Cardiac muscle cell (in vitro differentiated cells and primary cell): ENCODE measurements around the gene DDX39B. TPM values are rescaled to one million over a fixed set of nuclear protein-coding genes. Genes with fewer than 3 reads are reported as not detected.

Source experiments
- DNase-seq, 2 donors: peaks; one replicate each; pipeline versions ENCODE4 v3.0.0 to v3.0.0-alpha.2; 2010 to 2017; ENCODE audit warnings: low read depth in 1 of 2, low spot score in 1 of 2
- H3K27ac ChIP-seq: fragments of 200-600 bp; sonication (generic); 2 replicates; pipeline ENCODE4 v1.5.1; 2016
- H3K27me3 ChIP-seq: fragments of 200-600 bp; sonication (generic); 2 replicates; pipeline ENCODE4 v1.6.0; 2016; ENCODE audit warnings: control low read depth
- H3K36me3 ChIP-seq: fragments of 200-600 bp; sonication (generic); 2 replicates; pipeline ENCODE4 v1.5.1; 2016; ENCODE audit warnings: control low read depth
- H3K4me1 ChIP-seq: fragments of 200-600 bp; sonication (generic); 2 replicates; pipeline ENCODE4 v1.8.1; 2017; ENCODE audit warnings: low read depth, mild to moderate bottlenecking, mixed run types
- H3K4me3 ChIP-seq: fragments of 200-600 bp; sonication (generic); 2 replicates; pipeline ENCODE4 v1.5.1; 2016; ENCODE audit warnings: mild to moderate bottlenecking
- H3K9me3 ChIP-seq: fragments of 200-600 bp; sonication (generic); 2 replicates; pipeline ENCODE4 v1.5.1; 2017; ENCODE audit warnings: low read depth, mild to moderate bottlenecking, control low read depth
- CTCF ChIP-seq: IDR thresholded peaks from 2 replicates; pipeline ENCODE4 v1.5.1; 2012; ENCODE audit warnings: low read depth, mild to moderate bottlenecking, low read length
- polyA plus RNA-seq: library from polyadenylated mRNA; unstranded; fragments of >200 nt; fragmentation: Nextera tagmentation; extraction: Ambion mirVana; gene quantifications from 2 replicates; pipeline ENCODE4 v1.2.1, GENCODE V29; 2016
- total RNA-seq: library from RNA; depleted of rRNA; stranded (reverse); fragments of >200 nt; gene quantifications from 2 replicates; pipeline ENCODE4 v1.2.3, GENCODE V29; 2016

The DDX39B gene
- total and polyA plus RNA-seq, 2 experiments from 2014 or later, result 321 to 371 TPM

- Histone ChIP-seq H3K36me3 (peaks cover 59% of the 10 kb centered on the region), H3K27ac (no peak overlapping the region), H3K4me1 (no peaks in the 10 kb centered on the region), H3K4me3 (no peak overlapping the region), H3K27me3 (no peaks in the 10 kb centered on the region), H3K9me3 (no peaks in the 10 kb centered on the region)
- TF ChIP-seq CTCF, result no peak
- DNase-seq, result no peak
Observed at GRCh38 chr6:31531162-31531561, 10.6 kb downstream of the DDX39B start.

- no peak for TF ChIP-seq CTCF
- no peaks in the 10 kb centered on the region for H3K4me1 ChIP-seq
- no peaks in the 10 kb centered on the region for H3K27me3 ChIP-seq
- peaks cover 54% of the 10 kb centered on the region for H3K36me3 ChIP-seq
- H3K27ac ChIP-seq, result no peak overlapping the region
- DNase-seq, result no peak
- H3K4me3 ChIP-seq, result no peak overlapping the region
- no peaks in the 10 kb centered on the region for H3K9me3 ChIP-seq
Observed at GRCh38 chr6:31530659-31531058, 11.1 kb downstream of the DDX39B start.

GRCh38 chr6:31529329-31530150 lies 12.3 kb downstream of the DDX39B start:
- H3K9me3 ChIP-seq, result no peaks in the 10 kb centered on the region
- no peak overlapping the region for H3K4me3 ChIP-seq
- H3K27me3 ChIP-seq, result no peaks in the 10 kb centered on the region
- no peak for DNase-seq
- H3K4me1 ChIP-seq, result no peaks in the 10 kb centered on the region
- no peak for TF ChIP-seq CTCF
- H3K36me3 ChIP-seq, result peaks cover 43% of the 10 kb centered on the region
- H3K27ac ChIP-seq, result peak overlapping the region; percentile 47

- Histone ChIP-seq H3K4me1 (no peaks in the 10 kb centered on the region), H3K27me3 (no peaks in the 10 kb centered on the region), H3K27ac (peak within 1 kb of the TSS; percentile 47), H3K9me3 (no peaks in the 10 kb centered on the region), H3K36me3 (peaks cover 36% of the 10 kb centered on the region), H3K4me3 (no peak within 1 kb of the TSS)
- TF ChIP-seq CTCF, result no peak
- no peak for DNase-seq
Observed at GRCh38 chr6:31528821-31529328, 12.9 kb downstream of the DDX39B start, which contains the start of gene MCCD1. Gene MCCD1 (plus strand): TSS chr6:31528962. CDS start chr6:31529015, 53 bp downstream.

- peaks cover 32% of the 10 kb centered on the region for H3K36me3 ChIP-seq
Observed at GRCh38 chr6:31528307-31528777, 13.5 kb downstream of the DDX39B start.

More at GRCh38 chr6:31528307-31528777, 13.5 kb downstream of the DDX39B start:
- no peaks in the 10 kb centered on the region for H3K9me3 ChIP-seq
- H3K27me3 ChIP-seq, result no peaks in the 10 kb centered on the region
- no peak for TF ChIP-seq CTCF
- DNase-seq, result no peak
- no peak overlapping the region for H3K27ac ChIP-seq
- H3K4me3 ChIP-seq, result no peak overlapping the region
- no peaks in the 10 kb centered on the region for H3K4me1 ChIP-seq
